Transverse colon (tissue), 4 donors: Measurements from ENCODE around the gene HOXC4. TPM values are rescaled to one million over a fixed set of nuclear protein-coding genes. Genes with fewer than 3 reads are reported as not detected.

Experiments
- DNase-seq: peaks from one replicate; pipeline ENCODE4 v3.0.0-alpha.2; 2019
- H3K27ac ChIP-seq, 4 donors: fragments of 200-600 bp; sonication (generic); 2 replicates each; pipeline ENCODE4 v1.5.1; 2016 to 2018; ENCODE audit warnings: inconsistent platforms in 4 of 4
- H3K27me3 ChIP-seq: fragments of 200-600 bp; sonication (generic); 2 replicates; pipeline ENCODE4 v1.5.1; 2017; ENCODE audit warnings: inconsistent platforms
- H3K36me3 ChIP-seq, 4 donors: fragments of 200-600 bp; sonication (generic); 2 replicates each; pipeline ENCODE4 v1.5.1; 2017 to 2019; ENCODE audit warnings: inconsistent platforms in 4 of 4
- H3K4me1 ChIP-seq, 4 donors: fragments of 200-600 bp; sonication (generic); 2 replicates each; pipeline ENCODE4 v1.5.1; 2017 to 2020; ENCODE audit warnings: inconsistent platforms in 4 of 4
- H3K4me3 ChIP-seq, 4 donors: fragments of 200-600 bp; sonication (generic); 1 replicate in 1 of 4; 2 replicates in 3 of 4; pipeline versions ENCODE4 v1.5.1 to v1.6.1; 2017 to 2019; ENCODE audit warnings: inconsistent platforms in 4 of 4
- H3K9me3 ChIP-seq, 2 donors: fragments of 200-600 bp; sonication (generic); 2 replicates each; pipeline ENCODE4 v1.5.1; 2017 to 2019; ENCODE audit warnings: inconsistent platforms in 2 of 2
- CTCF ChIP-seq, 5 experiments: fragments of 200-600 bp in 3 of 5; fragments of 450-650 bp in 2 of 5; sonication (generic) in 3 of 5; IDR thresholded peaks; 1 replicate in 2 of 5; 2 replicates in 3 of 5; pipeline ENCODE4 v1.5.1; 2016 to 2017; ENCODE audit warnings: antibody characterized with exemption in 5 of 5, inconsistent platforms in 3 of 5, mild to moderate bottlenecking in 2 of 5, moderate library complexity in 1 of 5
- EP300 ChIP-seq: sonication (generic); formaldehyde crosslinking; IDR thresholded peaks from one replicate; pipeline ENCODE4 v1.6.1; 2017; ENCODE audit warnings: antibody characterized with exemption, low read depth
- POLR2A ChIP-seq: fragments of 450-650 bp; IDR thresholded peaks from one replicate; pipeline ENCODE4 v1.6.1; 2016; ENCODE audit warnings: antibody characterized with exemption, mild to moderate bottlenecking, moderate library complexity
- POLR2AphosphoS5 ChIP-seq, 3 donors: sonication (generic); formaldehyde crosslinking; IDR thresholded peaks; one replicate each; pipeline ENCODE4 v1.6.1; 2016; ENCODE audit warnings: antibody characterized with exemption in 3 of 3
- WGBS, 2 donors: methylation state at CpG; one replicate each; pipeline ENCODE4 v1.1.5; 2018; ENCODE audit warnings: low coverage in 1 of 2; 5-methylcytosine and 5-hydroxymethylcytosine counted together
- in situ Hi-C, 4 donors: fragments of 200-750 bp; cut with MboI; loops; one replicate each; pipeline versions ENCODE4 v1.15.0 to v1.15.1; 2017; ENCODE audit warnings: low sequenced_read_pairs in 3 of 4, low pct_ligation_motif_present in 1 of 4, low pct_unique_long_range_greater_than_20kb in 1 of 4
- intact Hi-C: fragments of 100-400 bp; cut with DNase I; formaldehyde crosslinking; loops from one replicate; pipeline ENCODE4 v1.15.1; 2023; ENCODE audit warnings: low total_unique reads
- total RNA-seq, 4 donors: library from RNA; depleted of rRNA; stranded (reverse); fragments of >200 nt; gene quantifications; one replicate each; pipeline ENCODE4 v1.1.0, GENCODE V29; 2016

The HOXC4 gene
- total RNA-seq, 4 donors from 2014 or later = 0.64 to 0.68 TPM; not detected in 2

- in situ Hi-C loops = loop anchor here in 1 of 4 donors (10.0 kb wide), 1 partner anchor 174 kb away; no protein-coding TSS in a partner anchor
- 72 to 74% methylated on average over 12 to 23 of the region's 23 CpGs for WGBS, 2 donors
Measured at GRCh38 chr12:54020591-54021405, 32.8 kb upstream of the HOXC4 start.

DNA sequence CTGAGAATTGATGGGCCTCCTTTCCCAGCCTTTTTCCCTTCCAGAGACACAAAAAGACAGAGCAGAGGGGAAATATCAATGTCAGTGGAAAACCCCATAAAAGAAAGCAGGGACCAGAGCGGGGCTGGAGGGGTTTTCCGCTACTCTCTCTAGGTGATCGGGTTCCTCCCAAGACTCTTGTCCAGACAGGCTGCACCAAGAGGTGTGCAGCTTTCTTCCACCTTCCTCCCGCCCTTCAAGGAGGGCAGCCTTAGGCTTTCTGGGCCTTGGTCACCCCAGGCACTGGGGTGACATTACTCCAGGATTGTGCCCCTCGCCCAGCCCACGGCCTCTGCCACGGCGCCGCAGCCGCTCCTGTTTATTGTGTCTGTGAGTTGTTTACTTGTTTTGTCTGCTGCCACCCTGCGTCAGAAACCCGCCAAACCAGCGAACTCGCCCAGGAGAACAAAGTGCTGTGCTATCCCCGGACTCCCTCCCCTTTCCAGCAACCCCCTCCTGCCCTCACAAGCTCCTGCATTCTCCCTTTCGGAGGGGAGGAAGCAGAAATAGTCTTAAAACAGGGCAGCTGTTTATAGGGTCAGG lies 32.1 kb upstream of the HOXC4 start:
- in situ Hi-C loops = loop anchor here in 1 of 4 donors (10.0 kb wide), 1 partner anchor 173 kb away; no protein-coding TSS in a partner anchor
- Histone ChIP-seq H3K36me3 (no peaks in the 10 kb centered on the region), H3K9me3 (no peaks in the 10 kb centered on the region), H3K4me1 (peaks cover 10 to 33% (median 16%) of the 10 kb centered on the region in 4 donors), H3K4me3 (no peak overlapping the region), H3K27ac (no peak overlapping the region), H3K27me3 (peaks cover 100% of the 10 kb centered on the region)
- WGBS, 2 donors = 15 to 19% methylated on average over 6 to 16 of the region's 16 CpGs
- no peak for TF ChIP-seq EP300
- TF ChIP-seq POLR2AphosphoS5 (IDR thresholded peaks at IDR 0.05) = no peak
- no peak for TF ChIP-seq CTCF (IDR thresholded peaks at IDR 0.05)
- TF ChIP-seq POLR2A = no peak
- intact Hi-C loops = no loop called here
- no peak for DNase-seq

More at GRCh38 chr12:54020591-54021405, 32.8 kb upstream of the HOXC4 start:
- no peak for TF ChIP-seq CTCF (IDR thresholded peaks at IDR 0.05)
- no peak for TF ChIP-seq EP300
- no peak for TF ChIP-seq POLR2AphosphoS5 (IDR thresholded peaks at IDR 0.05)
- TF ChIP-seq POLR2A = no peak
- Histone ChIP-seq H3K9me3 (no peaks in the 10 kb centered on the region), H3K36me3 (no peaks in the 10 kb centered on the region), H3K27me3 (peaks cover 100% of the 10 kb centered on the region), H3K4me1 (peaks cover 12 to 32% (median 16%) of the 10 kb centered on the region in 4 donors), H3K4me3 (no peak overlapping the region), H3K27ac (no peak overlapping the region)
- no peak for DNase-seq
- intact Hi-C loops = no loop called here

DNA sequence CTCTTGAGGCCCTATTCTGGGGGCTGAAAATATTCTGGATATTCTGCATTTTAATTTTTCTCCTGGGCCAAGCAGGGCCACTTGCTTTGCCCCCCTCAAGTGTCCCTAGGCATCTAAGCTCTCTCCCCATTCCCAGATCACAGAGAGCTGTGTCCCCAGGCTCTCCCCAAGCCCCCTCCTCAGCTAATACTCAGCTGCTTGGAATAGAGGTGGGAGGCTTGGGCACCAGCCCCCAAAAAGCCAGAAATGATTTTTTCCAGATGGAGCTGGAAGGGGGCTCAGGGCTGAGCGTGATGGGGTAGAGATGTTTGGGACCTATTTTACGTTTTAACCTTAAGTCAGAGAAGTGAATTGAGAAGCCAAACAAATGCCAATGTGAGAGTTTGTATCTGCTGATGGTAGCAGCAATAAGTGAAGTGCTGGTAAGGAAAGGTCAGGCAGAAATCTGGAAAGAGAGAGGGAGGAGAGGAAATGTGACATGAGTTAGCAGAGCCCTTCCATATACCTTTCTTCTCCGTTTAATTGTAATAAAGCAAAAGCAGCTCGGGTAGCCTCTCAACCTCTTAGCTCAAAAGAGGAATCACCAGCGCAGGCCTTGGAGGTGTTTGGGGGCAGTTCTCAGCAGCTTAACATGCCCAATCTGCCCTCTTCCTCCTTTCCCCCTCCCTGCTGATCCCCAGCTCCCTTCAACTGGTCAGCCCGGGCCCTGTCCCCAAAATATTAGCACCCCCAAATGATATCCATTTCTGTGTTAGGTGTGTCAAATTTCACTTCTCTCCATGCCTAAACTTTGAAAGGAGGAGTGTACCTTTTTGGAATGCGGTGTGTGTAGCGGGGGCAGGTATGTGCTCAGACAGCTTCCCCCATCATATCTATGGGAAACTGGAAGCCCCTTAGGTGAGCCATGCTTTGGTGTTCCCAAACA lies 30.4 kb upstream of the HOXC4 start:
- 19 to 43% methylated on average over 4 to 8 of the region's 8 CpGs for WGBS, 2 donors
- DNase-seq = no peak
- no peak overlapping the region for H3K27ac ChIP-seq
- peaks cover 0 to 25% (median 5%) of the 10 kb centered on the region in 4 donors for H3K4me1 ChIP-seq
- intact Hi-C loops = no loop called here
- TF ChIP-seq CTCF (IDR thresholded peaks at IDR 0.05) = no peak
- no peak for TF ChIP-seq POLR2A
- TF ChIP-seq EP300 = no peak
- TF ChIP-seq POLR2AphosphoS5 (IDR thresholded peaks at IDR 0.05) = no peak
- H3K9me3 ChIP-seq = no peaks in the 10 kb centered on the region
- no peaks in the 10 kb centered on the region for H3K36me3 ChIP-seq
- H3K27me3 ChIP-seq = peaks cover 100% of the 10 kb centered on the region
- no peak overlapping the region for H3K4me3 ChIP-seq
- in situ Hi-C loops = loop anchor here in 1 of 4 donors (10.0 kb wide), 1 partner anchor 172 kb away; no protein-coding TSS in a partner anchor
